OCI-LY7 (cell line): ENCODE data around the gene COL25A1. TPM values are rescaled to one million over a fixed set of nuclear protein-coding genes. Genes with fewer than 3 reads are reported as not detected.

Experiments used
- BruUV-seq: library from RNA; stranded (reverse); fragments of 400-500 nt; replicated peaks from 2 replicates; lab custom pipeline; 2021; lab: Mats Ljungman, UMichigan
- CTCF ChIA-PET: fragments of 300-600 bp; sonication (Branson Sonifier 250); formaldehyde crosslinking; loops from one replicate; lab custom pipeline; 2022; ENCODE audit warnings: antibody characterized with exemption; ENCODE audit not compliant: unreplicated experiment; lab: Charles Lee
- POLR2A ChIA-PET: fragments of 300-600 bp; sonication (Branson Sonifier 250); formaldehyde crosslinking; loops from one replicate; lab custom pipeline; 2022; ENCODE audit warnings: antibody characterized with exemption; lab: Charles Lee
- DNase-seq: peaks from one replicate; pipeline ENCODE4 v3.0.0-alpha.2; 2015; ENCODE audit warnings: low spot score
- H2AFZ ChIP-seq: fragments of 200-600 bp; sonication (generic), shearing (Covaris generic); 2 replicates; pipeline ENCODE4 v1.6.1; 2014; ENCODE audit warnings: mild to moderate bottlenecking, antibody characterized with exemption, low read length, moderate library complexity
- H3K27ac ChIP-seq: fragments of 200-600 bp; sonication (generic); 2 replicates; pipeline ENCODE4 v1.5.1; 2014; ENCODE audit warnings: mixed run types, low read depth, mild to moderate bottlenecking, moderate library complexity, low read length, inconsistent platforms; ENCODE audit not compliant: poor library complexity, severe bottlenecking
- H3K36me3 ChIP-seq: fragments of 200-600 bp; sonication (generic); 2 replicates; pipeline ENCODE4 v1.6.1; 2014; ENCODE audit warnings: mild to moderate bottlenecking, antibody characterized with exemption, low read length, moderate library complexity, mixed read lengths; ENCODE audit not compliant: insufficient read depth
- H3K4me1 ChIP-seq: fragments of 200-600 bp; sonication (generic); 2 replicates; pipeline ENCODE4 v1.5.1; 2014; ENCODE audit warnings: mild to moderate bottlenecking, low read length; ENCODE audit not compliant: insufficient read depth, poor library complexity, severe bottlenecking
- H3K4me2 ChIP-seq: fragments of 200-600 bp; sonication (generic); 2 replicates; pipeline ENCODE4 v1.6.1; 2014; ENCODE audit warnings: mild to moderate bottlenecking, low read length
- H3K4me3 ChIP-seq: fragments of 200-600 bp; sonication (generic); 2 replicates; pipeline ENCODE4 v1.5.1; 2014; ENCODE audit warnings: mild to moderate bottlenecking, low read depth, low read length; ENCODE audit not compliant: poor library complexity, severe bottlenecking
- H3K79me2 ChIP-seq: fragments of 200-600 bp; sonication (generic); 2 replicates; pipeline ENCODE4 v1.6.1; 2016; ENCODE audit warnings: low read depth, mild to moderate bottlenecking, low read length, moderate library complexity, mixed read lengths; ENCODE audit not compliant: insufficient read depth
- H3K9me2 ChIP-seq: fragments of 200-600 bp; sonication (generic); 2 replicates; pipeline ENCODE4 v1.6.1; 2016; ENCODE audit warnings: mild to moderate bottlenecking, low read length, mixed read lengths; ENCODE audit not compliant: insufficient read depth
- H3K9me3 ChIP-seq: fragments of 200-600 bp; sonication (generic); 2 replicates; pipeline ENCODE4 v1.6.1; 2014; ENCODE audit warnings: mild to moderate bottlenecking, mixed run types, low read length, mixed read lengths
- H4K20me1 ChIP-seq: fragments of 200-600 bp; sonication (generic); 2 replicates; pipeline ENCODE4 v1.6.1; 2014; ENCODE audit warnings: mild to moderate bottlenecking, antibody characterized with exemption, low read length, moderate library complexity, mixed read lengths; ENCODE audit not compliant: insufficient read depth
- EZH2phosphoT487 ChIP-seq: fragments of 200-600 bp; sonication (generic); IDR thresholded peaks from 2 replicates; pipeline ENCODE4 v1.6.1; 2018; ENCODE audit warnings: low read depth, borderline replicate concordance, mild to moderate bottlenecking, mixed run types, antibody characterized with exemption, low read length, moderate library complexity, mixed read lengths
- intact Hi-C: fragments of 100-400 bp; cut with micrococcal nuclease; formaldehyde crosslinking; loops from one replicate; pipeline ENCODE4 v1.10.0; 2022; ENCODE audit not compliant: unreplicated experiment
- total RNA-seq, 2 experiments: library from RNA; depleted of rRNA in 1 of 2; stranded (reverse); fragments of >200 nt in 1 of 2; shearing (Covaris generic) in 1 of 2; gene quantifications; 2 replicates each; pipeline ENCODE4 v1.2.3, GENCODE V29; 2014 to 2022
- TF ChIP-seq, protein P1 (sequence below): fragments of 200-600 bp; sonication (generic); conservative IDR thresholded peaks from 2 replicates; pipeline ENCODE4 v1.5.1; 2014; ENCODE audit warnings: mild to moderate bottlenecking, antibody characterized with exemption, low read length, moderate library complexity, mixed read lengths

COL25A1 gene
- total RNA-seq, 2 experiments from 2014 or later, result not detected

DNA sequence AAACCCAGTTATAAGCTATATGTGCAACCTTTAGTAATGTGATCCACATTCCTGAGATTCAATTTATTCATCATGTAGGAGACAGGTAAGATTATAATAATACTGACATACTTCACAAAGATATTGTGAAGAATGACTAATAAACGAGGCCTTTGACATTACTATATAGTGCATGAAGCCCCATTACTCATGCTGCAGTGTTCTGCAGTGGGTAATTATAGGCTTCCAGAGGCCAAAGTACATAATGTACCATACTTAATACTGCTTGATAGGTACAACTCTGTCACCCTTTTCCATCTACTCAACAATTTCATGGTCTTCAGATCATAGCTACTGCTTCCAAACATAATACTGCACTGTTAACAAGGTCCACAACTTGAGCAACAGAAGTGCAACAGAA, 68.9 kb downstream of the COL25A1 start:
- DNase-seq, result no peak
- POLR2A ChIA-PET, result interaction anchor here (0.9 kb wide), 1 partner anchor 24 kb away, joined by 3 read pairs; no protein-coding TSS in a partner anchor

DNA sequence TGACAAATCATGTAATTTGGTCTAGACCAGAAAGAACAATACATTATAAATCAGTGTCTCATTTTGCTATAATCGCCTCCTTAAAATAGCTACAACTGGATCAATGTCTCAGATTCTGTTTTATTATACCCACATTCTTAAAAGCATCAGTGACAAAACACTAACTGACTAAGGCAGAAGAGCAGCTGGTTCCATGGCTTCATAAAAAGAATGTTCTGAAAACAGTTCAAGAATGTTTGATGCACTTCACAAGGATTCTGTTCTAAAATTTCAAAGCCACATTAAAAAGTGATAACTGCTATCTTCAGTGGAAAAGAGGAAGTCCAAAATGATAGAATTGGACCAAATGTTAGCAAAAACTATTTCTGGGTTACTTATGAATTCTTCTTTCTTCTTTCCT, 69.8 kb downstream of the COL25A1 start:
- Histone ChIP-seq H4K20me1 (no peaks in the 10 kb centered on the region), H3K4me1 (no peaks in the 10 kb centered on the region), H3K9me3 (no peaks in the 10 kb centered on the region), H3K36me3 (no peaks in the 10 kb centered on the region), H3K27ac (no peak overlapping the region), H3K4me2 (no peak overlapping the region), H3K4me3 (no peak overlapping the region), H3K79me2 (no peaks in the 10 kb centered on the region), H3K9me2 (no peaks in the 10 kb centered on the region), H2AFZ (no peak overlapping the region)
- CTCF ChIA-PET, result no interaction called here
- TF ChIP-seq EZH2phosphoT487, result no peak
- TF ChIP-seq, protein P1, sequence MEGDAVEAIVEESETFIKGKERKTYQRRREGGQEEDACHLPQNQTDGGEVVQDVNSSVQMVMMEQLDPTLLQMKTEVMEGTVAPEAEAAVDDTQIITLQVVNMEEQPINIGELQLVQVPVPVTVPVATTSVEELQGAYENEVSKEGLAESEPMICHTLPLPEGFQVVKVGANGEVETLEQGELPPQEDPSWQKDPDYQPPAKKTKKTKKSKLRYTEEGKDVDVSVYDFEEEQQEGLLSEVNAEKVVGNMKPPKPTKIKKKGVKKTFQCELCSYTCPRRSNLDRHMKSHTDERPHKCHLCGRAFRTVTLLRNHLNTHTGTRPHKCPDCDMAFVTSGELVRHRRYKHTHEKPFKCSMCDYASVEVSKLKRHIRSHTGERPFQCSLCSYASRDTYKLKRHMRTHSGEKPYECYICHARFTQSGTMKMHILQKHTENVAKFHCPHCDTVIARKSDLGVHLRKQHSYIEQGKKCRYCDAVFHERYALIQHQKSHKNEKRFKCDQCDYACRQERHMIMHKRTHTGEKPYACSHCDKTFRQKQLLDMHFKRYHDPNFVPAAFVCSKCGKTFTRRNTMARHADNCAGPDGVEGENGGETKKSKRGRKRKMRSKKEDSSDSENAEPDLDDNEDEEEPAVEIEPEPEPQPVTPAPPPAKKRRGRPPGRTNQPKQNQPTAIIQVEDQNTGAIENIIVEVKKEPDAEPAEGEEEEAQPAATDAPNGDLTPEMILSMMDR, result no peak
- POLR2A ChIA-PET, result interaction anchor here (0.9 kb wide), 1 partner anchor 23 kb away, joined by 3 read pairs; no protein-coding TSS in a partner anchor
- DNase-seq, result no peak
- no TSS peak for BruUV-seq
- intact Hi-C loops, result no loop called here

More for the DNA sequence above, 68.9 kb downstream of the COL25A1 start:
- no peak overlapping the region for H3K4me3 ChIP-seq
- intact Hi-C loops, result no loop called here
- H3K27ac ChIP-seq, result no peak overlapping the region
- H3K4me1 ChIP-seq, result no peaks in the 10 kb centered on the region
- no peaks in the 10 kb centered on the region for H3K9me3 ChIP-seq
- no peaks in the 10 kb centered on the region for H3K36me3 ChIP-seq
- no peaks in the 10 kb centered on the region for H3K79me2 ChIP-seq
- H2AFZ ChIP-seq, result no peak overlapping the region
- TF ChIP-seq, protein P1, result no peak
- no peak for TF ChIP-seq EZH2phosphoT487
- H3K4me2 ChIP-seq, result no peak overlapping the region
- CTCF ChIA-PET, result no interaction called here
- BruUV-seq, result no TSS peak
- H3K9me2 ChIP-seq, result no peaks in the 10 kb centered on the region
- no peaks in the 10 kb centered on the region for H4K20me1 ChIP-seq

DNA sequence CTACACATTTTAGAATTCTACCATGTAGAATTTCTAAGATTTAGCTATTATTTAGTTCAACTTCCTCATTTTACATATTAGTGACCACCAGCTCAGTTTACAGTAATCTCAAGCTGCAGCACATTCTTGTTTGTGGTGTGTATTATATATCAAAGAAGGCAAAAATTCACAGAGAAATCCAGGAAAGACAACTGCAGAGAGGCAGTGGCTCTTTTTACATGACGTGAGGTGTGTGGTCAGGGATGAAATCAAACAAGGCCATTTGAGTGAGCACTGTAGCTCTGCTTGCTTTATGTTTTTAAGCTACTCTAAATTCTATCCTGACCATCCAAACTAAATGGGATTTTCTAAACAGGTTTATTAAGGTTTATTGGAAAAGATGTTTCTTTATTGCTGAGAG, 71.1 kb downstream of the COL25A1 start:
- H3K9me2 ChIP-seq, result no peaks in the 10 kb centered on the region
- H2AFZ ChIP-seq, result no peak overlapping the region
- H3K79me2 ChIP-seq, result no peaks in the 10 kb centered on the region
- no peaks in the 10 kb centered on the region for H3K4me1 ChIP-seq
- no peaks in the 10 kb centered on the region for H3K36me3 ChIP-seq
- no TSS peak for BruUV-seq
- ChIA-PET POLR2A (interaction anchor here (0.8 kb wide), 2 partner anchors 15 to 18 kb away, joined by 3 read pairs; no protein-coding TSS in a partner anchor), CTCF (no interaction called here)
- no peak overlapping the region for H3K4me3 ChIP-seq
- intact Hi-C loops, result no loop called here
- TF ChIP-seq, protein P1, result no peak
- TF ChIP-seq EZH2phosphoT487, result no peak
- no peaks in the 10 kb centered on the region for H4K20me1 ChIP-seq
- H3K4me2 ChIP-seq, result no peak overlapping the region
- no peaks in the 10 kb centered on the region for H3K9me3 ChIP-seq
- no peak for DNase-seq
- H3K27ac ChIP-seq, result no peak overlapping the region
